ENCODE results near the gene SFI1. TPM values are rescaled to one million over a fixed set of nuclear protein-coding genes. Genes with fewer than 3 reads are reported as not detected.
A peak's percentile ranks its signal among the peaks of the same experiment; 100 is the strongest.

SFI1 gene
- total RNA-seq, 1 donor from 2014 or later: 38.0 TPM

- DNase-seq (no peak), ATAC-seq (no peak)
- Histone ChIP-seq H3K4me3 (no peak overlapping the region), H3K9me3 (no peaks in the 10 kb centered on the region), H3K27me3 (no peaks in the 10 kb centered on the region), H3K36me3 (peaks cover 38% of the 10 kb centered on the region), H3K4me1 (peaks cover 13% of the 10 kb centered on the region), H3K27ac (no peak overlapping the region)
- intact Hi-C loops (cut with DNase I): no loop called here
- TF ChIP-seq CTCF (IDR thresholded peaks at IDR 0.05): no peak
These were observed 151.4 kb downstream of the SFI1 start for GRCh38 chr22:31647523-31648320.

GRCh38 chr22:31650391-31650790 is 154.1 kb downstream of the SFI1 start:
- no peak overlapping the region for H3K27ac ChIP-seq
- ATAC-seq: peak; percentile 68
- TF ChIP-seq CTCF (IDR thresholded peaks at IDR 0.05): no peak
- H3K4me3 ChIP-seq: no peak overlapping the region
- no peak for DNase-seq
- intact Hi-C loops (cut with DNase I): no loop called here
- no peaks in the 10 kb centered on the region for H3K27me3 ChIP-seq
- peaks cover 38% of the 10 kb centered on the region for H3K36me3 ChIP-seq
- no peaks in the 10 kb centered on the region for H3K9me3 ChIP-seq
- H3K4me1 ChIP-seq: peaks cover 13% of the 10 kb centered on the region

GRCh38 chr22:31651664-31652063 is 155.3 kb downstream of the SFI1 start:
- no peak for TF ChIP-seq CTCF (IDR thresholded peaks at IDR 0.05)
- H3K9me3 ChIP-seq: no peaks in the 10 kb centered on the region
- H3K4me3 ChIP-seq: no peak overlapping the region
- ATAC-seq (no peak), DNase-seq (no peak)
- peaks cover 30% of the 10 kb centered on the region for H3K36me3 ChIP-seq
- intact Hi-C loops (cut with DNase I): no loop called here
- no peaks in the 10 kb centered on the region for H3K27me3 ChIP-seq
- no peak overlapping the region for H3K27ac ChIP-seq
- H3K4me1 ChIP-seq: peaks cover 5% of the 10 kb centered on the region

- DNase-seq (no peak), ATAC-seq (no peak)
- intact Hi-C loops (cut with DNase I): no loop called here
- H3K36me3 ChIP-seq: peaks cover 26% of the 10 kb centered on the region
- H3K4me3 ChIP-seq: no peak overlapping the region
- H3K27ac ChIP-seq: no peak overlapping the region
- no peaks in the 10 kb centered on the region for H3K27me3 ChIP-seq
- peaks cover 3% of the 10 kb centered on the region for H3K4me1 ChIP-seq
- H3K9me3 ChIP-seq: no peaks in the 10 kb centered on the region
- no peak for TF ChIP-seq CTCF (IDR thresholded peaks at IDR 0.05)
These were observed 155.8 kb downstream of the SFI1 start for GRCh38 chr22:31652088-31652487.

- Histone ChIP-seq H3K27ac (no peak overlapping the region), H3K4me3 (no peak overlapping the region), H3K9me3 (no peaks in the 10 kb centered on the region), H3K4me1 (peaks cover 3% of the 10 kb centered on the region), H3K27me3 (no peaks in the 10 kb centered on the region), H3K36me3 (peaks cover 16% of the 10 kb centered on the region)
- DNase-seq: no peak
- intact Hi-C loops (cut with DNase I): no loop called here
- TF ChIP-seq CTCF (IDR thresholded peaks at IDR 0.05): no peak
- no peak for ATAC-seq
These were observed 156.8 kb downstream of the SFI1 start for GRCh38 chr22:31652911-31653684.

Measured in upper lobe of right lung (tissue), 1 donor.